K562 (cell line): ENCODE results near the gene STMN3. TPM values are rescaled to one million over a fixed set of nuclear protein-coding genes. Genes with fewer than 3 reads are reported as not detected.

Experiments used
- ATAC-seq: fragments of 200-7000 bp; cut with Tn5 transposase; 3 replicates; pipeline ENCODE4 v1.9.1; 2020; ENCODE audit warnings: moderate library complexity
- BruUV-seq: library from RNA; stranded (reverse); fragments of 400-500 nt; replicated peaks from 2 replicates; lab custom pipeline; 2021; lab: Mats Ljungman, UMichigan
- CTCF ChIA-PET: fragments of 300-600 bp; formaldehyde crosslinking; extraction: SDS; loops from one replicate; lab custom pipeline; 2021; ENCODE audit warnings: low intra/inter-chr PET ratio; lab: Yijun Ruan, JAX
- POLR2A ChIA-PET: fragments of 300-600, 350-650 bp; sonication (Branson Sonifier 250); formaldehyde crosslinking; extraction: SDS; loops from one replicate; lab custom pipeline; 2021; ENCODE audit warnings: antibody characterized with exemption, inconsistent platforms; lab: Yijun Ruan, JAX
- DNase-seq, 4 experiments: peaks; one replicate each; pipeline versions ENCODE4 v3.0.0 to v3.0.0-alpha.2; 2011 to 2018; ENCODE audit warnings: low spot score in 3 of 4, mixed read lengths in 3 of 4; ENCODE audit errors: extremely low read depth in 1 of 4
- FAIRE-seq: peaks from 2 replicates; lab custom pipeline; 2011; peaks lifted over from hg19 to GRCh38; lab: Jason Lieb, UNC
- H2AFZ ChIP-seq: 2 replicates; pipeline ENCODE4 v1.6.0; 2011; ENCODE audit warnings: low read depth, low read length, control low read depth, inconsistent platforms
- H3K27ac ChIP-seq: fragments of 200-600 bp; 3 replicates; pipeline ENCODE4 v1.8.0; 2011; ENCODE audit warnings: low read depth, mild to moderate bottlenecking, control low read depth, inconsistent platforms, low read length, moderate library complexity, mixed read lengths; ENCODE audit errors: extremely low read depth
- H3K27me3 ChIP-seq, 2 experiments: fragments of 300-600 bp in 1 of 2; 2 replicates in 1 of 2; 3 replicates in 1 of 2; pipeline versions ENCODE4 v1.6.0 to v1.8.0; 2011; ENCODE audit warnings: inconsistent platforms in 2 of 2, low read length in 2 of 2, mild to moderate bottlenecking in 1 of 2, mixed read lengths in 1 of 2, moderate library complexity in 1 of 2; ENCODE audit not compliant: control insufficient read depth in 2 of 2, insufficient read depth in 2 of 2
- H3K36me3 ChIP-seq: fragments of 300-600 bp; 3 replicates; pipeline ENCODE4 v1.8.0; 2011; ENCODE audit warnings: mild to moderate bottlenecking, low read length, inconsistent platforms; ENCODE audit not compliant: control insufficient read depth, insufficient read depth
- H3K4me1 ChIP-seq, 2 experiments: fragments of 200-600 bp in 1 of 2; replicated peaks in 1 of 2; 2 replicates in 1 of 2; 3 replicates in 1 of 2; pipeline versions ENCODE4 v1.5.1 to v1.8.0; 2011; ENCODE audit warnings: inconsistent platforms in 2 of 2, low read length in 2 of 2, mild to moderate bottlenecking in 1 of 2, mixed read lengths in 1 of 2, moderate library complexity in 1 of 2; ENCODE audit not compliant: control insufficient read depth in 2 of 2, insufficient read depth in 2 of 2
- H3K4me2 ChIP-seq: 2 replicates; pipeline ENCODE4 v1.6.1; 2011; ENCODE audit warnings: low read length, control low read depth, inconsistent platforms, mixed read lengths; ENCODE audit not compliant: insufficient read depth
- H3K4me3 ChIP-seq: fragments of 200-600 bp; sonication (generic), shearing (Covaris generic); 2 replicates; pipeline ENCODE4 v1.5.1; 2016; ENCODE audit warnings: control low read depth, inconsistent platforms
- H3K79me2 ChIP-seq: fragments of 200-600 bp; 3 replicates; pipeline ENCODE4 v1.8.0; 2011; ENCODE audit warnings: low read length, inconsistent platforms; ENCODE audit not compliant: control insufficient read depth, insufficient read depth
- H3K9ac ChIP-seq, 2 experiments: 2 replicates each; pipeline versions ENCODE4 v1.6.0 to v1.6.1; 2011; ENCODE audit warnings: low read depth in 2 of 2, low read length in 2 of 2, control low read depth in 1 of 2, inconsistent platforms in 1 of 2, mild to moderate bottlenecking in 1 of 2, mixed read lengths in 1 of 2; ENCODE audit not compliant: insufficient read depth in 1 of 2
- H3K9me1 ChIP-seq: one replicate; pipeline ENCODE4 v1.6.0; 2011; ENCODE audit warnings: inconsistent platforms, mild to moderate bottlenecking, low read length, moderate library complexity; ENCODE audit not compliant: control insufficient read depth, insufficient read depth
- H3K9me3 ChIP-seq: replicated peaks from 2 replicates; pipeline ENCODE4 v1.5.1; 2011; ENCODE audit warnings: low read depth, low read length, inconsistent platforms; ENCODE audit not compliant: control insufficient read depth, insufficient read depth
- H4K20me1 ChIP-seq: replicated peaks from 2 replicates; pipeline ENCODE4 v1.6.1; 2011; ENCODE audit warnings: low read length, inconsistent platforms, mixed read lengths; ENCODE audit not compliant: control insufficient read depth, insufficient read depth
- EGR1 ChIP-seq: fragments of 450-650 bp; conservative IDR thresholded peaks from 2 replicates; pipeline ENCODE4 v1.6.1; 2017; ENCODE audit warnings: mild to moderate bottlenecking
- FIP1L1 ChIP-seq: fragments of 200-400 bp; formaldehyde crosslinking; IDR thresholded peaks from 2 replicates; pipeline ENCODE4 v1.6.1; 2018; ENCODE audit warnings: mild to moderate bottlenecking, low read depth, low read length; ENCODE audit not compliant: poor library complexity, severe bottlenecking
- HNRNPUL1 ChIP-seq: fragments of 200-400 bp; formaldehyde crosslinking; IDR thresholded peaks from 2 replicates; pipeline ENCODE4 v1.6.1; 2017; ENCODE audit warnings: low read length
- POLR2G ChIP-seq: fragments of 200-400 bp; formaldehyde crosslinking; IDR thresholded peaks from 2 replicates; pipeline ENCODE4 v1.6.1; 2017; ENCODE audit warnings: low read depth, mild to moderate bottlenecking, antibody characterized with exemption, low read length, moderate library complexity
- RBM22 ChIP-seq: fragments of 200-400 bp; formaldehyde crosslinking; IDR thresholded peaks from 2 replicates; pipeline ENCODE4 v1.6.1; 2018; ENCODE audit warnings: low read length, low read depth; ENCODE audit not compliant: poor library complexity, severe bottlenecking
- SMAD1 ChIP-seq: fragments of 150-350 bp; IDR thresholded peaks from 2 replicates; pipeline ENCODE4 v1.6.1; 2014; ENCODE audit warnings: low read length, low read depth; ENCODE audit not compliant: partially characterized antibody
- TEAD4 ChIP-seq, 2 experiments: sonication (generic) in 1 of 2; formaldehyde crosslinking in 1 of 2; IDR thresholded peaks; 2 replicates each; pipeline versions ENCODE4 v1.6.1 to v1.8.0; 2012 to 2022; ENCODE audit warnings: borderline replicate concordance in 1 of 2, inconsistent platforms in 1 of 2, low read length in 1 of 2, mild to moderate bottlenecking in 1 of 2, missing genetic modification reagents in 1 of 2
- ZNF583 ChIP-seq: fragments of 250-450 bp; sonication (Bioruptor Pico); IDR thresholded peaks from 2 replicates; pipeline ENCODE4 v1.4.0; 2020
- WGBS: fragments of 100-300 bp; shearing (Covaris generic); methylation state at CpG from one replicate; pipeline ENCODE4 v1.1.6; 2016; ENCODE audit warnings: low coverage, mixed read lengths; ENCODE audit not compliant: insufficient coverage; ENCODE audit errors: missing lambda C conversion rate; 5-methylcytosine and 5-hydroxymethylcytosine counted together
- in situ Hi-C: fragments of 300-500 bp; cut with MboI; formaldehyde crosslinking; loops from 4 replicates; pipeline ENCODE4 v1.15.0; 2018; ENCODE audit warnings: inconsistent platforms, mixed read lengths
- intact Hi-C: fragments of 100-400 bp; cut with micrococcal nuclease; formaldehyde crosslinking; loops from 2 replicates; pipeline ENCODE4 v1.14.2; 2022
- polyA plus RNA-seq, 8 experiments: library from polyadenylated mRNA; depleted of rRNA in 4 of 8; stranded (reverse) in 5 of 8; unstranded in 3 of 8; fragments of >200 nt; fragmentation: Nextera tagmentation in 2 of 8; fragmentation: Illumina TruSeq in 1 of 8; extraction: Ambion mirVana in 2 of 8; extraction: Trizol in 1 of 8; gene quantifications; 2 replicates each; pipeline versions ENCODE4 v1.2.1 to v1.2.3, GENCODE V29; 2011 to 2014; ENCODE audit warnings: inconsistent platforms in 1 of 8, missing spikeins in 1 of 8
- total RNA-seq, 7 experiments: library from RNA; depleted of rRNA in 6 of 7; stranded (reverse); fragments of >200 nt in 6 of 7; fragmentation: Illumina TruSeq in 2 of 7; extraction: Trizol in 2 of 7; gene quantifications; 2 replicates each; pipeline versions ENCODE4 v1.2.1 to v1.2.3, GENCODE V29; 2011 to 2021; ENCODE audit warnings: low replicate concordance in 1 of 7
- TF ChIP-seq, protein P1 (sequence below): fragments of 450-650 bp; IDR thresholded peaks from 2 replicates; pipeline ENCODE4 v1.6.1; 2016; ENCODE audit warnings: mild to moderate bottlenecking, moderate library complexity

The STMN3 gene
- total and polyA plus RNA-seq, 9 of the 15 experiments (the other 6 are each of a cell fraction or from before 2014, with no cell fraction given), result 0.70 to 65.6 (median 29.4) TPM

DNA sequence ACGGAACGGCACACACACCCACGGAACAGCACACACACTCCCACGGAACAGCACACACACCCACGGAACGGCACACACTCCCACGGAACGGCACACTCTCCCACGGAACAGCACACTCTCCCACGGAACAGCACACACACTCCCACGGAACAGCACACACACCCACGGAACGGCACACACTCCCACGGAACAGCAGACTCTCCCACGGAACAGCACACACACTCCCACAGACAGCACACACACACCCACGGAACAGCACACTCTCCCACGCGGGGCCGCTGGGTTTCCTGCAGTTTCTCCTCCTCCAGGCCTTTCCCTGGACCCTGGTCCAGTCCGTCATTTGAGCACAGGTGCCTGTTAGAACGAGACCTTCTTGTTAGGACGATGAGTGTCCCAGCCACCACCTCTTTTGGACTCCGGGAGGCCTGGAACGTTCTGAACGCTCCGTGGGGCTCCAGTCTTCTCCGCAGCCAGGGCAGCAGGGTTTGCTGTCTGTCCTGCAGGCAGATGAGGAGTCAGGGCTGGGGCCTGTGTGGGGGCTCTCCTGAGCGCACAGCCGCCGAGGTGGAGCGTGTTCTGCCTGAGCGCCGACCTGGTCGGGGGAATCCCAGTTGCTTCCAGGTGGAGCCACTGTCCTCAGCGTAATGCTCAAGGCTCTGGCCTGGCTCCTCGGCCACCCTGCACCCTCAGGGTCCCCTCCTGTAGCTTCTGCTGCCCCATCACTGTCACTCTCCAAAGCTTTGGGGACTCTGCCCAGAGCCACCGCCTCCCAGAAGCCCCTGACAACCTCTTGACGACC, 25.6 kb upstream of the STMN3 start:
- Histone ChIP-seq H3K27me3 (no peaks in the 10 kb centered on the region), H3K4me3 (no peak overlapping the region), H3K36me3 (peaks cover 81% of the 10 kb centered on the region; the same call in 2 of the 3 replicates), H4K20me1 (no peaks in the 10 kb centered on the region), H3K9ac (peak overlapping the region in 1 of 2 experiments; percentile 35; a peak in 1 of 4 replicates), H3K9me1 (no peaks in the 10 kb centered on the region), H2AFZ (no peak overlapping the region), H3K4me1 (peaks cover 0 to 31% of the 10 kb centered on the region in 2 experiments; a peak in 2 of 5 replicates), H3K27ac (no peak overlapping the region), H3K79me2 (no peaks in the 10 kb centered on the region), H3K4me2 (no peak overlapping the region), H3K9me3 (no peaks in the 10 kb centered on the region)
- ChIA-PET CTCF (no interaction called here), POLR2A (interaction anchor here (0.6 kb wide), 1 partner anchor 576 kb away, joined by 4 read pairs; no protein-coding TSS in a partner anchor)
- ATAC-seq (no peak), DNase-seq (no peak), FAIRE-seq (no peak)
- intact Hi-C loops, result no loop called here
- no TSS peak for BruUV-seq
- in situ Hi-C loops, result no loop called here
- 83% methylated on average over 25 of the region's 38 CpGs for WGBS
- no peak for TF ChIP-seq ZNF583 (CRISPR knock-in tag)
- peak; percentile 55 for TF ChIP-seq POLR2G
- TF ChIP-seq RBM22, result peak; percentile 24
- TF ChIP-seq TEAD4 (IDR thresholded peaks at IDR 0.05; ENCODE audit: low read length), result peak; percentile 29; the same call in 1 of the 2 replicates
- TF ChIP-seq TEAD4 (CRISPR knock-in tag; IDR thresholded peaks at IDR 0.05; ENCODE audit: borderline replicate concordance), result no peak
- TF ChIP-seq FIP1L1, result no peak
- TF ChIP-seq, protein P1, sequence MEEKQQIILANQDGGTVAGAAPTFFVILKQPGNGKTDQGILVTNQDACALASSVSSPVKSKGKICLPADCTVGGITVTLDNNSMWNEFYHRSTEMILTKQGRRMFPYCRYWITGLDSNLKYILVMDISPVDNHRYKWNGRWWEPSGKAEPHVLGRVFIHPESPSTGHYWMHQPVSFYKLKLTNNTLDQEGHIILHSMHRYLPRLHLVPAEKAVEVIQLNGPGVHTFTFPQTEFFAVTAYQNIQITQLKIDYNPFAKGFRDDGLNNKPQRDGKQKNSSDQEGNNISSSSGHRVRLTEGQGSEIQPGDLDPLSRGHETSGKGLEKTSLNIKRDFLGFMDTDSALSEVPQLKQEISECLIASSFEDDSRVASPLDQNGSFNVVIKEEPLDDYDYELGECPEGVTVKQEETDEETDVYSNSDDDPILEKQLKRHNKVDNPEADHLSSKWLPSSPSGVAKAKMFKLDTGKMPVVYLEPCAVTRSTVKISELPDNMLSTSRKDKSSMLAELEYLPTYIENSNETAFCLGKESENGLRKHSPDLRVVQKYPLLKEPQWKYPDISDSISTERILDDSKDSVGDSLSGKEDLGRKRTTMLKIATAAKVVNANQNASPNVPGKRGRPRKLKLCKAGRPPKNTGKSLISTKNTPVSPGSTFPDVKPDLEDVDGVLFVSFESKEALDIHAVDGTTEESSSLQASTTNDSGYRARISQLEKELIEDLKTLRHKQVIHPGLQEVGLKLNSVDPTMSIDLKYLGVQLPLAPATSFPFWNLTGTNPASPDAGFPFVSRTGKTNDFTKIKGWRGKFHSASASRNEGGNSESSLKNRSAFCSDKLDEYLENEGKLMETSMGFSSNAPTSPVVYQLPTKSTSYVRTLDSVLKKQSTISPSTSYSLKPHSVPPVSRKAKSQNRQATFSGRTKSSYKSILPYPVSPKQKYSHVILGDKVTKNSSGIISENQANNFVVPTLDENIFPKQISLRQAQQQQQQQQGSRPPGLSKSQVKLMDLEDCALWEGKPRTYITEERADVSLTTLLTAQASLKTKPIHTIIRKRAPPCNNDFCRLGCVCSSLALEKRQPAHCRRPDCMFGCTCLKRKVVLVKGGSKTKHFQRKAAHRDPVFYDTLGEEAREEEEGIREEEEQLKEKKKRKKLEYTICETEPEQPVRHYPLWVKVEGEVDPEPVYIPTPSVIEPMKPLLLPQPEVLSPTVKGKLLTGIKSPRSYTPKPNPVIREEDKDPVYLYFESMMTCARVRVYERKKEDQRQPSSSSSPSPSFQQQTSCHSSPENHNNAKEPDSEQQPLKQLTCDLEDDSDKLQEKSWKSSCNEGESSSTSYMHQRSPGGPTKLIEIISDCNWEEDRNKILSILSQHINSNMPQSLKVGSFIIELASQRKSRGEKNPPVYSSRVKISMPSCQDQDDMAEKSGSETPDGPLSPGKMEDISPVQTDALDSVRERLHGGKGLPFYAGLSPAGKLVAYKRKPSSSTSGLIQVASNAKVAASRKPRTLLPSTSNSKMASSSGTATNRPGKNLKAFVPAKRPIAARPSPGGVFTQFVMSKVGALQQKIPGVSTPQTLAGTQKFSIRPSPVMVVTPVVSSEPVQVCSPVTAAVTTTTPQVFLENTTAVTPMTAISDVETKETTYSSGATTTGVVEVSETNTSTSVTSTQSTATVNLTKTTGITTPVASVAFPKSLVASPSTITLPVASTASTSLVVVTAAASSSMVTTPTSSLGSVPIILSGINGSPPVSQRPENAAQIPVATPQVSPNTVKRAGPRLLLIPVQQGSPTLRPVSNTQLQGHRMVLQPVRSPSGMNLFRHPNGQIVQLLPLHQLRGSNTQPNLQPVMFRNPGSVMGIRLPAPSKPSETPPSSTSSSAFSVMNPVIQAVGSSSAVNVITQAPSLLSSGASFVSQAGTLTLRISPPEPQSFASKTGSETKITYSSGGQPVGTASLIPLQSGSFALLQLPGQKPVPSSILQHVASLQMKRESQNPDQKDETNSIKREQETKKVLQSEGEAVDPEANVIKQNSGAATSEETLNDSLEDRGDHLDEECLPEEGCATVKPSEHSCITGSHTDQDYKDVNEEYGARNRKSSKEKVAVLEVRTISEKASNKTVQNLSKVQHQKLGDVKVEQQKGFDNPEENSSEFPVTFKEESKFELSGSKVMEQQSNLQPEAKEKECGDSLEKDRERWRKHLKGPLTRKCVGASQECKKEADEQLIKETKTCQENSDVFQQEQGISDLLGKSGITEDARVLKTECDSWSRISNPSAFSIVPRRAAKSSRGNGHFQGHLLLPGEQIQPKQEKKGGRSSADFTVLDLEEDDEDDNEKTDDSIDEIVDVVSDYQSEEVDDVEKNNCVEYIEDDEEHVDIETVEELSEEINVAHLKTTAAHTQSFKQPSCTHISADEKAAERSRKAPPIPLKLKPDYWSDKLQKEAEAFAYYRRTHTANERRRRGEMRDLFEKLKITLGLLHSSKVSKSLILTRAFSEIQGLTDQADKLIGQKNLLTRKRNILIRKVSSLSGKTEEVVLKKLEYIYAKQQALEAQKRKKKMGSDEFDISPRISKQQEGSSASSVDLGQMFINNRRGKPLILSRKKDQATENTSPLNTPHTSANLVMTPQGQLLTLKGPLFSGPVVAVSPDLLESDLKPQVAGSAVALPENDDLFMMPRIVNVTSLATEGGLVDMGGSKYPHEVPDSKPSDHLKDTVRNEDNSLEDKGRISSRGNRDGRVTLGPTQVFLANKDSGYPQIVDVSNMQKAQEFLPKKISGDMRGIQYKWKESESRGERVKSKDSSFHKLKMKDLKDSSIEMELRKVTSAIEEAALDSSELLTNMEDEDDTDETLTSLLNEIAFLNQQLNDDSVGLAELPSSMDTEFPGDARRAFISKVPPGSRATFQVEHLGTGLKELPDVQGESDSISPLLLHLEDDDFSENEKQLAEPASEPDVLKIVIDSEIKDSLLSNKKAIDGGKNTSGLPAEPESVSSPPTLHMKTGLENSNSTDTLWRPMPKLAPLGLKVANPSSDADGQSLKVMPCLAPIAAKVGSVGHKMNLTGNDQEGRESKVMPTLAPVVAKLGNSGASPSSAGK, result no peak
- TF ChIP-seq HNRNPUL1, result no peak
- TF ChIP-seq SMAD1, result no peak
- TF ChIP-seq EGR1, result peak; percentile 74
